ENCODE measurements around the gene ATP8B2. TPM values are rescaled to one million over a fixed set of nuclear protein-coding genes. Genes with fewer than 3 reads are reported as not detected.
"Not testable (repeated sequence)": the region's sequence is repeated elsewhere in the genome, so short reads cannot be mapped to it uniquely, and the experiment has no call there.

ATP8B2 gene
- total RNA-seq, 1 experiment from 2014 or later, result 27.1 TPM

GRCh38 chr1:154306151-154306550, 19.2 kb upstream of the ATP8B2 start:
- Mint-ChIP-seq H3K36me3 (ENCODE audit: insufficient read depth, unreplicated experiment) (no peaks in the 10 kb centered on the region), H3K9me3 (ENCODE audit: unreplicated experiment) (no peaks in the 10 kb centered on the region), H3K27ac (ENCODE audit: low read depth, unreplicated experiment) (no peak overlapping the region), H3K4me3 (ENCODE audit: unreplicated experiment) (no peak overlapping the region), H3K4me1 (ENCODE audit: insufficient read depth, unreplicated experiment) (no peaks in the 10 kb centered on the region), H3K27me3 (ENCODE audit: insufficient read depth, unreplicated experiment) (no peaks in the 10 kb centered on the region)
- CTCF ChIA-PET, result interaction anchor here (0.6 to 2.4 kb wide), 6 partner anchors 17 to 110 kb away, joined by 3 to 13 read pairs (median 4); no protein-coding TSS in a partner anchor
- intact Hi-C loops (cut with micrococcal nuclease), result no loop called here
- no peak for DNase-seq (ENCODE audit: unreplicated experiment)
- POLR2A ChIA-PET, result interaction anchor here (1.0 to 1.3 kb wide), 2 partner anchors 9 to 34 kb away, joined by 4 read pairs; partner anchors contain the start of gene HAX1
- no TSS peak for BruUV-seq (replicated peaks)
- no peak for TF ChIP-seq CTCF (IDR thresholded peaks at IDR 0.05; ENCODE audit: unreplicated experiment)

GRCh38 chr1:154307670-154308270, 17.6 kb upstream of the ATP8B2 start:
- ChIA-PET POLR2A (interaction anchor here (0.6 kb wide), 1 partner anchor 176 kb away, joined by 3 read pairs; no protein-coding TSS in a partner anchor), CTCF (interaction anchor here (0.8 to 1.4 kb wide), 2 partner anchors 16 to 234 kb away, joined by 3 read pairs; no protein-coding TSS in a partner anchor)
- H3K36me3 Mint-ChIP-seq (ENCODE audit: insufficient read depth, unreplicated experiment); H3K4me3 Mint-ChIP-seq (ENCODE audit: unreplicated experiment); H3K27ac Mint-ChIP-seq (ENCODE audit: low read depth, unreplicated experiment); DNase-seq (ENCODE audit: unreplicated experiment); intact Hi-C loops (cut with micrococcal nuclease); H3K9me3 Mint-ChIP-seq (ENCODE audit: unreplicated experiment); H3K4me1 Mint-ChIP-seq (ENCODE audit: insufficient read depth, unreplicated experiment); BruUV-seq (replicated peaks); H3K27me3 Mint-ChIP-seq (ENCODE audit: insufficient read depth, unreplicated experiment): not testable (repeated sequence)

GRCh38 chr1:154309136-154309535, 16.2 kb upstream of the ATP8B2 start:
- H3K36me3 Mint-ChIP-seq (ENCODE audit: insufficient read depth, unreplicated experiment); POLR2A ChIA-PET; H3K9me3 Mint-ChIP-seq (ENCODE audit: unreplicated experiment); BruUV-seq (replicated peaks); H3K27ac Mint-ChIP-seq (ENCODE audit: low read depth, unreplicated experiment); H3K4me1 Mint-ChIP-seq (ENCODE audit: insufficient read depth, unreplicated experiment); DNase-seq (ENCODE audit: unreplicated experiment); H3K4me3 Mint-ChIP-seq (ENCODE audit: unreplicated experiment); intact Hi-C loops (cut with micrococcal nuclease): not testable (repeated sequence)
- H3K27me3 Mint-ChIP-seq (ENCODE audit: insufficient read depth, unreplicated experiment), result peaks cover 12% of the 10 kb centered on the region
- CTCF ChIA-PET, result interaction anchor here (0.8 to 1.4 kb wide), 2 partner anchors 15 to 25 kb away, joined by 3 to 8 read pairs; no protein-coding TSS in a partner anchor

- POLR2A ChIA-PET; intact Hi-C loops (cut with micrococcal nuclease); H3K4me3 Mint-ChIP-seq (ENCODE audit: unreplicated experiment); DNase-seq (ENCODE audit: unreplicated experiment); H3K27ac Mint-ChIP-seq (ENCODE audit: low read depth, unreplicated experiment); H3K4me1 Mint-ChIP-seq (ENCODE audit: insufficient read depth, unreplicated experiment); BruUV-seq (replicated peaks); H3K9me3 Mint-ChIP-seq (ENCODE audit: unreplicated experiment); H3K36me3 Mint-ChIP-seq (ENCODE audit: insufficient read depth, unreplicated experiment): not testable (repeated sequence)
- CTCF ChIA-PET, result interaction anchor here (1.5 kb wide), 1 partner anchor 22 kb away, joined by 5 read pairs; no protein-coding TSS in a partner anchor
- H3K27me3 Mint-ChIP-seq (ENCODE audit: insufficient read depth, unreplicated experiment), result peaks cover 16% of the 10 kb centered on the region
Measured at GRCh38 chr1:154312229-154313065, 12.9 kb upstream of the ATP8B2 start.

GRCh38 chr1:154313066-154313356, 12.3 kb upstream of the ATP8B2 start:
- Mint-ChIP-seq H3K27me3 (ENCODE audit: insufficient read depth, unreplicated experiment) (peaks cover 21% of the 10 kb centered on the region), H3K36me3 (ENCODE audit: insufficient read depth, unreplicated experiment) (no peaks in the 10 kb centered on the region), H3K27ac (ENCODE audit: low read depth, unreplicated experiment) (no peak overlapping the region), H3K4me1 (ENCODE audit: insufficient read depth, unreplicated experiment) (no peaks in the 10 kb centered on the region), H3K4me3 (ENCODE audit: unreplicated experiment) (no peak overlapping the region), H3K9me3 (ENCODE audit: unreplicated experiment) (no peaks in the 10 kb centered on the region)
- ChIA-PET POLR2A (no interaction called here), CTCF (interaction anchor here (1.5 kb wide), 1 partner anchor 22 kb away, joined by 5 read pairs; no protein-coding TSS in a partner anchor)
- DNase-seq (ENCODE audit: unreplicated experiment), result no peak
- intact Hi-C loops (cut with micrococcal nuclease), result no loop called here
- TF ChIP-seq CTCF (IDR thresholded peaks at IDR 0.05; ENCODE audit: unreplicated experiment), result no peak
- no TSS peak for BruUV-seq (replicated peaks)

- H3K4me1 Mint-ChIP-seq (ENCODE audit: insufficient read depth, unreplicated experiment); DNase-seq (ENCODE audit: unreplicated experiment); H3K9me3 Mint-ChIP-seq (ENCODE audit: unreplicated experiment); BruUV-seq (replicated peaks); H3K36me3 Mint-ChIP-seq (ENCODE audit: insufficient read depth, unreplicated experiment); H3K27ac Mint-ChIP-seq (ENCODE audit: low read depth, unreplicated experiment); intact Hi-C loops (cut with micrococcal nuclease); H3K4me3 Mint-ChIP-seq (ENCODE audit: unreplicated experiment): not testable (repeated sequence)
- ChIA-PET CTCF (interaction anchor here (1.2 to 1.7 kb wide), 3 partner anchors 10 to 20 kb away, joined by 4 to 11 read pairs (median 7); partner anchors contain the start of gene ATP8B2), POLR2A (interaction anchor here (1.3 kb wide), 1 partner anchor 17 kb away, joined by 3 read pairs; no protein-coding TSS in a partner anchor)
- H3K27me3 Mint-ChIP-seq (ENCODE audit: insufficient read depth, unreplicated experiment), result peaks cover 25% of the 10 kb centered on the region
Measured at GRCh38 chr1:154314226-154314625, 11.1 kb upstream of the ATP8B2 start.

All from MCF 10A (cell line).